ENCODE results near the gene CPEB4. TPM values are rescaled to one million over a fixed set of nuclear protein-coding genes. Genes with fewer than 3 reads are reported as not detected.

CPEB4 gene
- total RNA-seq, 4 donors from 2014 or later, result 43.3 to 60.6 (median 52.4) TPM

- H3K27me3 ChIP-seq, result no peaks in the 10 kb centered on the region
- 0 to 36% methylated on average over 1 to 2 of the region's 2 CpGs for WGBS, 2 donors (ENCODE audit: low coverage in 1 of 2)
- no peaks in the 10 kb centered on the region for H3K9me3 ChIP-seq
- H3K4me1 ChIP-seq, result peaks cover 30 to 62% (median 41%) of the 10 kb centered on the region in 3 donors
- no peak for TF ChIP-seq POLR2A (IDR thresholded peaks at IDR 0.05)
- TF ChIP-seq EP300 (IDR thresholded peaks at IDR 0.05), result no peak
- TF ChIP-seq POLR2AphosphoS5 (IDR thresholded peaks at IDR 0.05), result peak; percentile 49
- H3K4me3 ChIP-seq, result no peak overlapping the region
- H3K27ac ChIP-seq, result peak overlapping the region; percentile 56 to 89 (median 82)
- H3K36me3 ChIP-seq, result no peaks in the 10 kb centered on the region
- peak; percentile 73 for ATAC-seq
Observed at GRCh38 chr5:173926359-173926758, 38.2 kb downstream of the CPEB4 start.

- Histone ChIP-seq H3K9me3 (no peaks in the 10 kb centered on the region), H3K27me3 (no peaks in the 10 kb centered on the region), H3K4me3 (no peak overlapping the region), H3K27ac (no peak overlapping the region), H3K36me3 (no peaks in the 10 kb centered on the region), H3K4me1 (peaks cover 22 to 44% (median 26%) of the 10 kb centered on the region in 3 donors)
- TF ChIP-seq POLR2AphosphoS5 (IDR thresholded peaks at IDR 0.05) (no peak), EP300 (IDR thresholded peaks at IDR 0.05) (no peak), POLR2A (IDR thresholded peaks at IDR 0.05) (no peak)
- TF ChIP-seq, protein P1, sequence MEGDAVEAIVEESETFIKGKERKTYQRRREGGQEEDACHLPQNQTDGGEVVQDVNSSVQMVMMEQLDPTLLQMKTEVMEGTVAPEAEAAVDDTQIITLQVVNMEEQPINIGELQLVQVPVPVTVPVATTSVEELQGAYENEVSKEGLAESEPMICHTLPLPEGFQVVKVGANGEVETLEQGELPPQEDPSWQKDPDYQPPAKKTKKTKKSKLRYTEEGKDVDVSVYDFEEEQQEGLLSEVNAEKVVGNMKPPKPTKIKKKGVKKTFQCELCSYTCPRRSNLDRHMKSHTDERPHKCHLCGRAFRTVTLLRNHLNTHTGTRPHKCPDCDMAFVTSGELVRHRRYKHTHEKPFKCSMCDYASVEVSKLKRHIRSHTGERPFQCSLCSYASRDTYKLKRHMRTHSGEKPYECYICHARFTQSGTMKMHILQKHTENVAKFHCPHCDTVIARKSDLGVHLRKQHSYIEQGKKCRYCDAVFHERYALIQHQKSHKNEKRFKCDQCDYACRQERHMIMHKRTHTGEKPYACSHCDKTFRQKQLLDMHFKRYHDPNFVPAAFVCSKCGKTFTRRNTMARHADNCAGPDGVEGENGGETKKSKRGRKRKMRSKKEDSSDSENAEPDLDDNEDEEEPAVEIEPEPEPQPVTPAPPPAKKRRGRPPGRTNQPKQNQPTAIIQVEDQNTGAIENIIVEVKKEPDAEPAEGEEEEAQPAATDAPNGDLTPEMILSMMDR (IDR thresholded peaks at IDR 0.05), result no peak
- ATAC-seq, result no peak
- WGBS, 2 donors (ENCODE audit: low coverage in 1 of 2), result 83 to 84% methylated on average over 3 to 4 of the region's 4 CpGs
Observed at GRCh38 chr5:173928871-173929574, 40.9 kb downstream of the CPEB4 start.

- Histone ChIP-seq H3K9me3 (no peaks in the 10 kb centered on the region), H3K27me3 (no peaks in the 10 kb centered on the region), H3K36me3 (no peaks in the 10 kb centered on the region), H3K4me1 (peaks cover 0 to 8% (median 0%) of the 10 kb centered on the region in 3 donors), H3K27ac (no peak overlapping the region), H3K4me3 (no peak overlapping the region)
- no peak for ATAC-seq
- WGBS, 2 donors (ENCODE audit: low coverage in 1 of 2), result 51 to 56% methylated on average over 2 of the region's 2 CpGs
- TF ChIP-seq POLR2A (IDR thresholded peaks at IDR 0.05), result no peak
- TF ChIP-seq EP300 (IDR thresholded peaks at IDR 0.05), result no peak
- TF ChIP-seq, protein P1 (IDR thresholded peaks at IDR 0.05), result no peak
- TF ChIP-seq POLR2AphosphoS5 (IDR thresholded peaks at IDR 0.05), result no peak
Observed at GRCh38 chr5:173932695-173933139, 44.6 kb downstream of the CPEB4 start.

DNA sequence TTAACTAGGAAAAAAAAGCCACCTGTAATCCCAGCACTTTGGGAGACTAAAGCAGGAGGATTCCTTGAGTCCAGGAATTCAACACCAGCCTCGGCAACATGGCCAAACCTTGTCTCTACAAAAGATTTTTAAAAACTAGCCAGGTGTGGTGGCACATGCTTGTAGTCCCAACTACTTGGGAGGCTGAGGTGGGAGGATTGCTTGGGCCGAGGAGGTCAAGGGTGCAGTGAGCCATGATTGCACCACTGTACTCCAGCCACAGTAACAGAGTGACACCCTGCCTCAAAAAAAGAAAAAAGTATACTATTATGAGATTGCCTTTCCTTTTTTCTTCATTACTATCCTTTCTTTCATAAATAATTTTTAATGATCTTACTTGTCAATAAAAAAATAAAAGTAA, 45.8 kb downstream of the CPEB4 start:
- TF ChIP-seq, protein P1 (IDR thresholded peaks at IDR 0.05), result no peak
- no peak for TF ChIP-seq POLR2A (IDR thresholded peaks at IDR 0.05)
- TF ChIP-seq POLR2AphosphoS5 (IDR thresholded peaks at IDR 0.05), result no peak
- no peak for TF ChIP-seq EP300 (IDR thresholded peaks at IDR 0.05)
- no peaks in the 10 kb centered on the region for H3K36me3 ChIP-seq
- no peaks in the 10 kb centered on the region for H3K9me3 ChIP-seq
- 75 to 88% methylated on average over 1 to 2 of the region's 2 CpGs for WGBS, 2 donors (ENCODE audit: low coverage in 1 of 2)
- H3K4me3 ChIP-seq, result no peak overlapping the region
- no peaks in the 10 kb centered on the region for H3K27me3 ChIP-seq
- H3K27ac ChIP-seq, result no peak overlapping the region
- ATAC-seq, result no peak
- H3K4me1 ChIP-seq, result peaks cover 0 to 8% (median 0%) of the 10 kb centered on the region in 3 donors

- Histone ChIP-seq H3K9me3 (no peaks in the 10 kb centered on the region), H3K4me3 (no peak overlapping the region), H3K4me1 (peaks cover 0 to 8% (median 0%) of the 10 kb centered on the region in 3 donors), H3K27ac (no peak overlapping the region), H3K27me3 (no peaks in the 10 kb centered on the region), H3K36me3 (no peaks in the 10 kb centered on the region)
- TF ChIP-seq EP300 (IDR thresholded peaks at IDR 0.05), result no peak
- TF ChIP-seq POLR2A (IDR thresholded peaks at IDR 0.05), result no peak
- no peak for TF ChIP-seq POLR2AphosphoS5 (IDR thresholded peaks at IDR 0.05)
- TF ChIP-seq, protein P1 (IDR thresholded peaks at IDR 0.05), result no peak
- 63 to 83% methylated on average over 2 of the region's 2 CpGs for WGBS, 2 donors (ENCODE audit: low coverage in 1 of 2)
- ATAC-seq, result no peak
Observed at GRCh38 chr5:173935396-173935795, 47.2 kb downstream of the CPEB4 start.

Measured in gastroesophageal sphincter (tissue), 4 donors.